Superior temporal gyrus (tissue), 1 donor: ENCODE results near the gene FAM3D.
A peak's percentile ranks its signal among the peaks of the same experiment; 100 is the strongest.

Experiments used
- DNase-seq: peaks from one replicate; pipeline ENCODE4 v3.0.0-alpha.2; 2016; ENCODE audit errors: extremely low spot score

The FAM3D gene

GRCh38 chr3:58656631-58657030 lies 9.9 kb downstream of the FAM3D start:
- no peak for DNase-seq

GRCh38 chr3:58654466-58654865 lies 12.1 kb downstream of the FAM3D start:
- no peak for DNase-seq

DNA sequence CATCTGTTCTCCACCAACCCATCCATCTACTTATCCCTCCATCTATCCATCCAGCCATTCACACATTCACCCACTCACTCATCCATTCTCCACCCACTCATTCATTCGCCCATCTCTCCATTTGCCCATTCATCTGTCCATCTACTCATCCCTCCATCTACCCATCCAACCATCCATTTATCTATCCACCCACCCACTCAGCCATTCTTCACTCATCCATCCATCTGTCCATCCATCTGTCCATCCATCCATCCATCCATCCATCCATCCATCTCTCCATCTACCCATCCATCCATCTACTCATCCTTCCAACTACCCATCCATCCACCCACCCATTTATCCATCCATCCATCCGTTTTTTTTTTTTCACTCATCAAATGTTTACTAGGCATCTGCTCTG lies 13.9 kb downstream of the FAM3D start:
- no peak for DNase-seq

GRCh38 chr3:58651276-58651675 lies 15.3 kb downstream of the FAM3D start:
- DNase-seq, result no peak

GRCh38 chr3:58647381-58648141 lies 19.0 kb downstream of the FAM3D start:
- DNase-seq, result no peak

DNA sequence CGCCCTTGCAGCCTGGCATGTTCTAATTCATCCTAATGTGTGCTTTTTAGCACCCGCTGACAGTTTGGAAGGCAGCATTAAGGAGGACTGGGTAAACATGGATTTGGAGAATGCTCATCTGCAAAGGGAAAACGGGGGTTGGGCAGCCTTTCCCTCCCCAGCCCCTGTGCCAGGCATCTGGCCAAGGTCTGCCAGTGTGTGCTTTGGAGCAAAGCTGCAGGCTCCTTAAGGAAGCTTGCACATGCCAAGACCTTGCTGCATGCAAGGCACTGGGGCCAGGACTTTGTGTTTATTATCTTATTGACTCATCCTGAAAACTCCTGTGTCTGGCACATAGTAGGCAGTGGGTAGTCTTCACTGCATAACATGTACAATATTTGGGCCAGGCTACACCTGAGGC lies 20.1 kb downstream of the FAM3D start:
- no peak for DNase-seq

GRCh38 chr3:58645726-58646125 lies 20.8 kb downstream of the FAM3D start:
- no peak for DNase-seq

- DNase-seq, result no peak
Observed at GRCh38 chr3:58642846-58643245, 23.7 kb downstream of the FAM3D start.

DNA sequence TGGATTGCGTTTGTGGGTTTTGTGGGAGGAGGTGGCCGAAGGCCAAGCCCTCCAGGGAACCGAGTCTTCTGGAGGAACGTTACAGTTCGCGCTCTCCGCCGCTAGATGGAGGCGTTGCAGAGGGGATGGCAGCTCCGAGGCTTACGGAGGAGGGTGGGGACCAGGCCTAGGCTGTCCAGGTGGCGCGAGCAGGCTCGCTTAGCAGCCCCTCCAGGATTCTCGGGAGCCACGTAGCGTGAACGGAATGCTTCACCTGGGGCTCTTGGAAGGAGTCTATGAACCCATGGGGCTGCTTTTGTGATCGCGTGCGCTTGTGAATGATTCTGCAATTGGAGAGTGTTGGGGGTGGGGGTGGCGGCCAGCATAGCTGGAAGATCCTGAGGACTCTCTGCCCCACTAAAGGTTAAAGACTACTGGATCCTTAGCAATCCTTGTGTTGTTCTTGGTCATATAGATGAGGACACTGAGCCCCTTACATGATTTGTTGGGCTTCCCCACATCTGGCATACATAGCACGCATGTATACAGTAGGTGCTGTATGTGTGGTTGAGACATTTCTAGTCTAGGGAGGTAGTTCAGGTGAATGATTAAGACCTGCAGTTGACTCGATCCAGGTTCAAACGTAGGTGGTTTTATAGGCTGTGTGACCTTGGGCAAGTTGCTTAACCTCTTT lies 25.7 kb downstream of the FAM3D start:
- peak; percentile 80 for DNase-seq

DNA sequence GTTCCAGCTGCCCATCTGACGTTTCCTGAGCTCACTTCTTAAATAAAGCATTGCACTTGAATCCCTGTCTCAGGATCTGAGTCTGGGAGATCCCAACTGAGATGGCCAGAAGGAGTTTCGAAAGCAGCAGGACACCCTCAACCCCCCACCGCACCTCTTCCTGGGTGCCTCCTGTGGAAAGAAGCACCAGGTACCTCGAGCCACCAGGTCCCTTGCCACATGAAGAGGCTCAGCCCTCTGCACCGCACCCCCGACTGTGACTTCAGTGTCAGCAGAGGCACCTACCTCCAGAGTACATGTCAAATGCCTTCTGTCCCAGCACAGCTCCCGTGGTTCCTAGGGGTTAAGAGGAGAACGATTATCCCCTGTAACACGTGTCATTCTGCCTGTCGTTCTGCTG lies 26.7 kb downstream of the FAM3D start:
- DNase-seq, result no peak

GRCh38 chr3:58639001-58639400 lies 27.6 kb downstream of the FAM3D start:
- no peak for DNase-seq

- DNase-seq, result no peak
Observed at GRCh38 chr3:58638591-58638990, 28.0 kb downstream of the FAM3D start.

GRCh38 chr3:58637509-58637908 lies 29.1 kb downstream of the FAM3D start:
- no peak for DNase-seq

GRCh38 chr3:58635371-58636285 lies 30.9 kb downstream of the FAM3D start:
- no peak for DNase-seq

GRCh38 chr3:58633157-58633865 lies 33.3 kb downstream of the FAM3D start:
- DNase-seq, result no peak

DNA sequence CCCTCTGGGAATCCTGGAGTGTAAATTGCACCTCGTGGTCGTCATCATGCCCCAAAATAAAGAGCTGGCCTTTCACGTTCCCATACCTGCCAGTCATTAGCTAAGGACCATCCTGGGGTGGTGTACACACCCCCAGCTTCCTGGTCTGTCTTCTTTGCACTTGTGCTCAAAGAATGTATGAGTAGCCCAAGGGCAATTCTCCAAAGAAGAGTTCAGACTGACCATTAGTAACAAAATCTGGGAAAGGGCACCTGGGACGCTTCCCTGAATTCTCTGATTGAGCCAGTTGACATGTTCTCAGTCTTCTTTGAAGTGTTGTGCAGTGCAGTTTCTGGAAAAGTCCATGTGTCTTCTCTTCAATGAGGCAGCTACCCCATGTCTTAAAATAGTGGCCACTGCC lies 34.8 kb downstream of the FAM3D start:
- no peak for DNase-seq

DNA sequence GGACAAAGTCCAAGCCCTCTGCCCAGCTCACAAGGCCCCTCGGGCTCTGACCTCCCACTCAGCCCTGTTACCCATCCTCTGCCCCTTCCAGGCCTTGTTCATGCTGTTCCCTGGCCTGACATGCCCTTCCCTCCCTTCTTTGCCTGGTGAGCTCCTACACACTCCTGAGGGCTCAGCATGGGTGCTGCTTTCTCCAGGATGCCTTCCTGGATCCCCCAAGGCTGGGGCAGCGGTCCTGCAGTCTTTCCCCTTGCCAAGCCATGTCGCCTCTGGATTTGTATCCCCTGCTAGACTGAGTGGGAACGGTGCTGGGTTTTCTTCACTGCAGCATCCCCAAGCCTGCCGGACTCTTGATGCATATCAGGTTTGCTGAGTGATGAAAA lies 35.9 kb downstream of the FAM3D start:
- DNase-seq, result no peak

DNA sequence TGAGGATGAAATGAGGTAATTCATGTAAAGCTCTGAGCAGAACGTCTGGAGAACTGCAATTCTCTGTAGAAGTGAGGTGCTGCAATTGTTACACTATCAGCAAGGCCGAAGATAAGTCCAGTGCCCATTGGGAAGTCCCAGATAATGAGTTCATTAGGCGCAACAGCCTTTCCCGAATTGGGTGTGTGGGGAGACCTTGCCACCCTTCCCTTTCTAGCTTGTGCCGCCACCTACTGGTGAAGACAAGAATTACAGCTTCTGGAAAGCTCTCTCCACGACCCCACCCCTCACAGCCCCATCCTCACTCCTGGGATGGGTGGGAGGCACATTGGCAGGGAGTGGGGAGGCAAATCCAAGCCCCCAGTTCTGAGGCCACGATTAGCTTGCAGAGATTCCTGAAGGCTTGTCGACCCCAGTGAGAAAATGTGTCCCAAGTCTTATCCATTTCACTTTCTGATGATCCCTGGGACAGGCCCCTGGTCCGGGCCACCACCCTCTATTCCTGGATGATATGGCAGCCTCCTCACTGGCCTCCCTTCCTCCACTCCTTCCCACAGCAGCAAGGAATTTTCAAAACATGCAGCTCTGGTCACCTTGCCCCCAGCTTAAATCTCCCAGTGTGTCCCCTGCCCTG lies 36.4 kb downstream of the FAM3D start:
- peak; percentile 85 for DNase-seq

GRCh38 chr3:58629629-58630028 lies 36.9 kb downstream of the FAM3D start:
- DNase-seq, result no peak

DNA sequence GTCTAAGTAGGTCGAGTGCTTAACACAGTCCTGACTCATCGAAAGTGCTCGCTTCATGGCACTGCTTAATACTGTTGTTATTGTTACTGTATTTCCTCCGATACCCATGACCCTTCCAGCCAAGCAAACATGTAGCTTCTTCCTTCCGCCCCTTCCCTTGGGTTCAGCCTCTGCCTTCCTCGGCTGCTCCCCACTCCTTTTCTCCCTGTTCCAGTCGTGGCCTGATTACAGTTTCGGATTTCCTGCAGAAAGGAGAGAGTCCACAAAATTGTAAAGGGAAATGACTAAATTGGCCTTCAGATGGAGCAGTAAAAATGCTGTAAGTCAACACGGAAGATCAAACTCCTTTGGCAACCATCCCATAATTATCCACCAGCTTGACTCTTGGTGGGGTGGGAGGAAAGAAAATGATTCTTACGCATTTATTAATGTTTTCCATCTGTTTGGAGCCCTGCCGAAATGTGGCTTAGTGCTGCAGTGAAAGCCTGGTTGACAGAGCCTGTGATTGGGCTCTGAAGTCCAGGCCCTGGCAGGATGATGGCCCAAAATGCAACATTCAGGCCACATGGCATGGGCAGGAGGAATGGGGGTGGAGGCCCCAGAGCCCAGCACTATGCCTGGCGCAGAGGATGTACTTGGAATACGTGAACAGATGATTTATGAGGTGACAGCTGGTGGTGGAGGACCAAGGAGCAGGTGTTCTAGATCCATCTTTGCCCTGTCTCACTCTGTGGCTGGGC lies 37.6 kb downstream of the FAM3D start:
- no peak for DNase-seq

DNA sequence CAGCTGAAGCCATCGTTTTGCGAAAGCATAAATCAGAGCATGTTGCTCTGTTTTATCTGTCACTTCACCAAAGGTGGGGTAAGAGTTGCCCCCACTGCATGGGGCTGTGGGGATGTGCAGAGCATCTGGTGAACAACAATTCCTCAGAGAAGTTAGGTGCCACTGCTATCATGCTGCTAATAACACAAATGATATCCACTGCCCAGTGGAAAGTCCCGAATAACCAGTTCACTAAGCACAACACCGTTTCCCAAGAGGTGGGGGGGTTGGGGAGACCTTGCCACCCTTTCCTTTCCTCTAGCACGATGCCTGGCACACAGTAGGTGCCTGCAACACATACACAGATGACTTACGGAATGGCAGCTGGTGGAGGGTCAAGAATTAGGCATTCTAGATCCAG lies 38.6 kb downstream of the FAM3D start:
- DNase-seq, result no peak
